ENCODE data around the gene DMTF1.

Gene DMTF1

GRCh38 chr7:87218796-87219544 lies 66.7 kb downstream of the DMTF1 start:
- Histone ChIP-seq H4K8ac (ENCODE audit: low read depth, low read length) (no peak overlapping the region), H3K9me3 (replicated peaks in 1 of 2; ENCODE audit: control insufficient read depth in 2 of 2, insufficient read depth in 1 of 2, low read depth in 1 of 2, low read length in 2 of 2) (peaks cover 0 to 7% of the 10 kb centered on the region in 2 donors), H3K4me1 (ENCODE audit: control insufficient read depth in 2 of 2, insufficient read depth in 1 of 2, low read depth in 1 of 2, low read length in 2 of 2) (peaks cover 8 to 12% of the 10 kb centered on the region in 2 donors), H4K91ac (ENCODE audit: low read depth, low read length, poor library complexity) (no peak overlapping the region), H3K23ac (ENCODE audit: low read depth, low read length, poor library complexity) (peak overlapping the region; percentile 82), H3K36me3 (replicated peaks in 1 of 2; ENCODE audit: control insufficient read depth in 2 of 2, insufficient read depth in 2 of 2, low read length in 2 of 2) (peaks cover 2 to 34% of the 10 kb centered on the region in 2 donors), H2BK5ac (ENCODE audit: low read length) (peak overlapping the region; percentile 31), H3K4me3 (ENCODE audit: low read length in 2 of 2) (peak overlapping the region; percentile 87 to 98), H2BK15ac (ENCODE audit: low read length) (peak overlapping the region; percentile 9), H2AFZ (ENCODE audit: low read length) (peak overlapping the region; percentile 99), H3K18ac (ENCODE audit: low read length) (peak overlapping the region; percentile 93), H2BK120ac (ENCODE audit: low read depth, low read length) (no peak overlapping the region), H3K27me3 (ENCODE audit: control insufficient read depth in 3 of 3, insufficient read depth in 3 of 3, low read depth in 1 of 3, low read length in 3 of 3) (peaks cover 0 to 34% (median 16%) of the 10 kb centered on the region in 3 experiments), H2AK5ac (ENCODE audit: low read depth, low read length) (no peak overlapping the region), H3K4me2 (ENCODE audit: insufficient read depth, low read length, poor library complexity, severe bottlenecking) (peak overlapping the region; percentile 80), H3K9ac (ENCODE audit: low read depth, low read length, poor library complexity) (peak overlapping the region; percentile 90), H3K14ac (ENCODE audit: low read length) (no peak overlapping the region), H3K27ac (replicated peaks; ENCODE audit: low read length) (no peak overlapping the region), H3K79me1 (ENCODE audit: low read depth, low read length) (no peaks in the 10 kb centered on the region), H2BK12ac (ENCODE audit: low read length) (no peak overlapping the region), H3K4ac (ENCODE audit: low read length) (no peak overlapping the region)
- WGBS, 2 donors (ENCODE audit: extremely low coverage in 2 of 2, insufficient read length in 2 of 2, insufficient replicate concordance in 1 of 2), result no CpG with 5 or more reads among the region's 17 CpGs
- DNase-seq (ENCODE audit: low spot score), result peak; percentile 14

- peak; percentile 51 for DNase-seq (ENCODE audit: low spot score)
- H3K27ac ChIP-seq (replicated peaks; ENCODE audit: low read length), result no peak within 1 kb of the TSS
- no CpG with 5 or more reads among the region's 41 CpGs for WGBS, 2 donors (ENCODE audit: extremely low coverage in 2 of 2, insufficient read length in 2 of 2, insufficient replicate concordance in 1 of 2)
These were observed 67.3 kb downstream of the DMTF1 start, which contains the start of gene TMEM243 for GRCh38 chr7:87219545-87220025. TMEM243 (minus strand) TSS chr7:87219732; CDS start chr7:87219503, 229 bp downstream.

DNA sequence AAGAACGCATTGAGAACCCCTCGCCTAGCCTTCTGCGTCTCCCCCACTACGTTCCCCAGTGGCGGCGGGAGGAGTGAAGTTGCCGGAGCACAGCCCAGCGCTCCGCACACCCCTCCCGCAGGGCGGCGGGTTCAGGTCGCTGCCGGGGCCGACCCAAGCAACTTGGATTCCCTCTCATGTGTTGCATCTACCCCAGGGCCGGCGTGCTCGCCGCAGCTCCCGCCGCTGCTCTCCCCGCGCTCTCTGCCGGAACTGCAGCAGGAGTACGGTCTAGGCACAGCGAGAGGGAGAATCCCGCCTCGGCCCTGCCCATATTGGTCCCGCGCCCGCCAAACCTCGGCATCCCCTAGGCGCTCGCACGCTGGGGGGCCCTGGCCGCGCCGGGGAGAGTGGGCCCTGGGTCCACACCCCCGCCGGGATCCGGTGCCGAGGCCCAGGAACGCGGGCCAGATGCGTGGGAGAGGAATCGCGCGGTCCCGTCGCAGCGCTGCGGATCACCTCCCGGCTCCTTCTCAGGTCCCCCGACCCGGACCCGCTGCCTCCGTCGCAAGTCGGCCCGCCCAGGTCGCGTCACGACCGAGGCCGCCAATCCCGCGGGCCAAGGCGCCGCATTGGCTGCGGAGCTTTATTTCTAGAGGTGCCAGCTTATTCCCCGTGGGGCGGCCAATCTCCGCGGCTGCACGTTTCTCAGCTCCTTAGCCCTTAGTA lies 67.9 kb downstream of the DMTF1 start:
- H2AK5ac ChIP-seq (ENCODE audit: low read depth, low read length), result no peak overlapping the region
- no peak overlapping the region for H4K8ac ChIP-seq (ENCODE audit: low read depth, low read length)
- H2BK12ac ChIP-seq (ENCODE audit: low read length), result no peak overlapping the region
- H3K23ac ChIP-seq (ENCODE audit: low read depth, low read length, poor library complexity), result peak overlapping the region; percentile 82
- no CpG with 5 or more reads among the region's 75 CpGs for WGBS, 2 donors (ENCODE audit: extremely low coverage in 2 of 2, insufficient read length in 2 of 2, insufficient replicate concordance in 1 of 2)
- no peak overlapping the region for H3K27ac ChIP-seq (replicated peaks; ENCODE audit: low read length)
- peak overlapping the region; percentile 78 for H3K14ac ChIP-seq (ENCODE audit: low read length)
- peak overlapping the region; percentile 85 for H2BK5ac ChIP-seq (ENCODE audit: low read length)
- peaks cover 0 to 7% of the 10 kb centered on the region in 2 donors for H3K9me3 ChIP-seq (replicated peaks in 1 of 2; ENCODE audit: control insufficient read depth in 2 of 2, insufficient read depth in 1 of 2, low read depth in 1 of 2, low read length in 2 of 2)
- H3K4me2 ChIP-seq (ENCODE audit: insufficient read depth, low read length, poor library complexity, severe bottlenecking), result peak overlapping the region; percentile 80
- peak overlapping the region; percentile 99 for H2AFZ ChIP-seq (ENCODE audit: low read length)
- H4K91ac ChIP-seq (ENCODE audit: low read depth, low read length, poor library complexity), result no peak overlapping the region
- H3K4me1 ChIP-seq (ENCODE audit: control insufficient read depth in 2 of 2, insufficient read depth in 1 of 2, low read depth in 1 of 2, low read length in 2 of 2), result peaks cover 6 to 12% of the 10 kb centered on the region in 2 donors
- no peak overlapping the region for H3K4ac ChIP-seq (ENCODE audit: low read length)
- H3K9ac ChIP-seq (ENCODE audit: low read depth, low read length, poor library complexity), result peak overlapping the region; percentile 90
- H3K79me1 ChIP-seq (ENCODE audit: low read depth, low read length), result no peaks in the 10 kb centered on the region
- H3K27me3 ChIP-seq (ENCODE audit: control insufficient read depth in 3 of 3, insufficient read depth in 3 of 3, low read depth in 1 of 3, low read length in 3 of 3), result peaks cover 0 to 40% (median 16%) of the 10 kb centered on the region in 3 experiments
- peak; percentile 71 for DNase-seq (ENCODE audit: low spot score)
- peak overlapping the region; percentile 93 for H3K18ac ChIP-seq (ENCODE audit: low read length)
- H3K36me3 ChIP-seq (replicated peaks in 1 of 2; ENCODE audit: control insufficient read depth in 2 of 2, insufficient read depth in 2 of 2, low read length in 2 of 2), result peaks cover 2 to 27% of the 10 kb centered on the region in 2 donors
- H2BK15ac ChIP-seq (ENCODE audit: low read length), result no peak overlapping the region
- H3K4me3 ChIP-seq (ENCODE audit: low read length in 2 of 2), result peak overlapping the region; percentile 87 to 98
- peak overlapping the region; percentile 36 for H2BK120ac ChIP-seq (ENCODE audit: low read depth, low read length)

More at GRCh38 chr7:87219545-87220025, 67.3 kb downstream of the DMTF1 start, which contains the start of gene TMEM243:
- Histone ChIP-seq H3K18ac (ENCODE audit: low read length) (peak within 1 kb of the TSS; percentile 93), H3K23ac (ENCODE audit: low read depth, low read length, poor library complexity) (peak within 1 kb of the TSS; percentile 82), H3K4me3 (ENCODE audit: low read length in 2 of 2) (peak within 1 kb of the TSS; percentile 87 to 98), H2BK5ac (ENCODE audit: low read length) (peak within 1 kb of the TSS; percentile 85), H3K36me3 (replicated peaks in 1 of 2; ENCODE audit: control insufficient read depth in 2 of 2, insufficient read depth in 2 of 2, low read length in 2 of 2) (peaks cover 2 to 33% of the 10 kb centered on the region in 2 donors), H2BK15ac (ENCODE audit: low read length) (peak within 1 kb of the TSS; percentile 9), H3K9ac (ENCODE audit: low read depth, low read length, poor library complexity) (peak within 1 kb of the TSS; percentile 90), H3K4me1 (ENCODE audit: control insufficient read depth in 2 of 2, insufficient read depth in 1 of 2, low read depth in 1 of 2, low read length in 2 of 2) (peaks cover 6 to 12% of the 10 kb centered on the region in 2 donors), H2BK120ac (ENCODE audit: low read depth, low read length) (peak within 1 kb of the TSS; percentile 36), H2AK5ac (ENCODE audit: low read depth, low read length) (no peak within 1 kb of the TSS), H3K27me3 (ENCODE audit: control insufficient read depth in 3 of 3, insufficient read depth in 3 of 3, low read depth in 1 of 3, low read length in 3 of 3) (peaks cover 0 to 39% (median 16%) of the 10 kb centered on the region in 3 experiments), H3K14ac (ENCODE audit: low read length) (peak within 1 kb of the TSS; percentile 78), H3K4me2 (ENCODE audit: insufficient read depth, low read length, poor library complexity, severe bottlenecking) (peak within 1 kb of the TSS; percentile 80), H3K9me3 (replicated peaks in 1 of 2; ENCODE audit: control insufficient read depth in 2 of 2, insufficient read depth in 1 of 2, low read depth in 1 of 2, low read length in 2 of 2) (peaks cover 0 to 7% of the 10 kb centered on the region in 2 donors), H2AFZ (ENCODE audit: low read length) (peak within 1 kb of the TSS; percentile 99), H4K8ac (ENCODE audit: low read depth, low read length) (no peak within 1 kb of the TSS), H2BK12ac (ENCODE audit: low read length) (no peak within 1 kb of the TSS), H3K4ac (ENCODE audit: low read length) (no peak within 1 kb of the TSS), H4K91ac (ENCODE audit: low read depth, low read length, poor library complexity) (no peak within 1 kb of the TSS), H3K79me1 (ENCODE audit: low read depth, low read length) (no peaks in the 10 kb centered on the region)
